NCI-H748 treated with DMSO at 0.1 percent for 48 hours (cell line): Measurements from ENCODE around the gene TTLL4.

Experiments used
- DNase-seq: peaks from one replicate; lab custom pipeline; 2025; lab: John Stamatoyannopoulos, UW

TTLL4 gene

DNA sequence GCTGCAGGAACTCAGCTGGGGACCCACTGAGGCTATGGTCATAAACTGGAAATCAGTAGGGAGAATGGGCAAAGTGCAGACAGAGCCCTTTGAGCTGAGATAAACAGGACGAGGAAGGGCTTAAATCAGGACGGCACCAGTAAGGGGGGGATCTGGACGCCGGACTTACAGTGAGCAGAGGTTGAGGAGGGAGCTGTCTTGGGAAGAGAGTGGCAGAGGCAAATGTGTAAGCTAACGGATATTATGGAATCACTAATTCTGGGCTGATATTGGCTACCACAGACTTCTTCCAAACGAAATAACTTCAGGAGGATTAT lies 71.9 kb downstream of the TTLL4 start:
- no peak for DNase-seq

DNA sequence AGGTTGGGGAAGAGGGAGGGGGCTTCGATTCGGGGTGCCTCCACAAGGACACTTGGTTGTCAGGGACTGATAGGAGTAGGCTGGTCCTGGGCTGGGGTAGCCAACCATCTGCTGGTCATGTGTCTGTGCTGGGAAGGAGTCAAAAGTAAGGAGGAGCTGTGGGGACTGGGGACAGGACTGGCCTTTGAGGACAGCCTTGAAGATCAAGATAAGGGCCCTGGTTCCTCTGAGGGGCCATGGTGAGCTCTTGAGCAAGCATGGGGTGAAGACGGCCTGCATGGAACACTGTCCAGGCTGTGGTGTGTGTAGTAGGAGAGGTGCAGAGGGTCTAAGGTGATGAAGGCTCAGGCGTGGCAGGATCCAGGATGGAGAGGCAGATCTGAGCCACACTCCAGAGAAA lies 73.1 kb downstream of the TTLL4 start:
- DNase-seq: no peak

GRCh38 chr2:218785103-218785502 lies 74.5 kb downstream of the TTLL4 start:
- no peak for DNase-seq

DNA sequence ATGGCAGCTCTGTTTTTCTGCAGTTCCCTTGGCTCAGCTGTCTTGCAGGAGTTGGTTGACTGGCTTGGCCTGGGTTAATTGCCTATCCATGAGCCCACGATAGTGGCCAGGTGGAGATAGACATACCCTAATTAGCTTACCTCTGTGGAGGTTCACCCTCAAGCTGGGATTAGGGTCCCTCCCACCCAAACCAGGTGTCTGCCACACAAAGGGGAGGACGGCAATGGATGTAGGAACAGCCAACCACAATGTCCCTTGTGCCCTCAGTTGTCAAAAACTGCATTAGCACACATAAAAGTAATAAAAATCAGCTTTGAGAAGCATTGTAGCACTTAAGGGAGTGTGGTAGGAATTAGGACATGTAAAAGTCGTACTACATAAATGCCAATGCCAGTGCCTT lies 75.5 kb downstream of the TTLL4 start:
- no peak for DNase-seq

DNA sequence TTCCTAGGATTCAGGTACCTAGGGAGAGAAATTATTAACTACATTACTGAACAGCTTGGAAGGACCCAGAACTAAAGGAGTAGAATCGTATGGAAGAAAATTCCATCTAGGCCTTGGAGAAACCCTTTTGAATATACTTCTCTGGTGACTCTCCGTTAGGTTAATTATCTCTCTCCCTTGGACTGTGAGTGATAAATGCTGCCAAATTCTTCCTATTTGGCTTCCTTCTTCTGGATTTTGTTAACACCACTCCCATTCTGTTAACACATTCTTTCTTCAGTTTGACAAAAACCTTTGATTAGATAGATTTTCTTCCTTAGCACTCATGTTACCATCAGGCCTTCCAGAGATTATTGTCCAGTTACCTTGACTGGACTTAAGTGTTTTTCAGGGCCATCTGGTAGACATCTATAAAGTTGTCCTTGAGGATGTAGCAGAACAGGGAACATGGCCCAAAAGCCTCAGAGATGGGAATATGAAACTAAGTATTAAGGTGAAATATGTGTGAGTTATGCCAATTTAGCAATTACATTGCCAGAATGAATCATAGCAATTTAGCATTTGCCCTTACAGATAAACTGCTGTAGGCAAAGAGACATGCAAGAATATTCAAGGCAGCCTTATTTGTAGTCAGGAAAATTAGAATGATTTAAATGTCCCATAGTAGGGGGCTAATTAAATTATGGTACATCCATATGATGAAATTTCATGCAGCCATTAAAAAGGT lies 78.1 kb downstream of the TTLL4 start:
- DNase-seq: no peak

DNA sequence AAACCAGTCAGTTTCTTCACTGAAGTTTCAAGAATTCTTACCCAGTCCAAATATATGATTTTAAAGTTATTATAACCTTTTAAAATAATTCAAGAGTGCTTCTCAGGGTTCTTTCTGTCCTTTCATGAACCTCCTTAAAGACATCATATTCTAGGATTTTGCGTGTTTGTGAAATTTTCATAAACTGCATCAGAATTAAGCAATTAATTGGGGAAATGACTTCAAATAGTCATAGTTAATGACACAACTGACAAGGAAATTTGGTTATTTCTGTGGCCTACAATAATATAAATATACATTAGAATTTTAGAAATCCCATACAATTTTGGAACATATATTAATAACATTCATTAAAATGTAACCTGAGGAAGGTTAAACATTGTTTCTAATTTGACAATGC lies 81.8 kb downstream of the TTLL4 start:
- DNase-seq: no peak

DNA sequence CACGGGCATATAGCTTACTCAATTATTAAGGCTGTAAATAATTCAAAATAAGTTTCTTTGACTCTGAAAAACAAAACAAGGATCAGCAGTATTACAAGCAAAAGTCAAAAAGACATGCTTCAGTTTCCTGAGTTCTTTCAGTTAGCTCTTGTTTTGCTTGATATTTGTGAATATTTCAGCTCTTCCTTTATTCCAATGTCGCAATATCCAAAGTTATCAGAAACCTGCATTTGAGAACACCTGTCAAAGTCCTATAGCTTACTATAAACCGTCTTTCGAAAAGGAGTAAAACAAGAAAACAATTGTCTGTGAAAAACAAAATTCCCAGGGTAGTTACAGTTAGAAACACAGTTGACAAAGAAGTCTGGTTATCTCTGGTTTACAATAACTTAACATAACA lies 86.1 kb downstream of the TTLL4 start:
- no peak for DNase-seq

GRCh38 chr2:218798767-218799504 lies 88.3 kb downstream of the TTLL4 start:
- DNase-seq: no peak

- DNase-seq: no peak
Observed at GRCh38 chr2:218799990-218800389, 89.4 kb downstream of the TTLL4 start.

DNA sequence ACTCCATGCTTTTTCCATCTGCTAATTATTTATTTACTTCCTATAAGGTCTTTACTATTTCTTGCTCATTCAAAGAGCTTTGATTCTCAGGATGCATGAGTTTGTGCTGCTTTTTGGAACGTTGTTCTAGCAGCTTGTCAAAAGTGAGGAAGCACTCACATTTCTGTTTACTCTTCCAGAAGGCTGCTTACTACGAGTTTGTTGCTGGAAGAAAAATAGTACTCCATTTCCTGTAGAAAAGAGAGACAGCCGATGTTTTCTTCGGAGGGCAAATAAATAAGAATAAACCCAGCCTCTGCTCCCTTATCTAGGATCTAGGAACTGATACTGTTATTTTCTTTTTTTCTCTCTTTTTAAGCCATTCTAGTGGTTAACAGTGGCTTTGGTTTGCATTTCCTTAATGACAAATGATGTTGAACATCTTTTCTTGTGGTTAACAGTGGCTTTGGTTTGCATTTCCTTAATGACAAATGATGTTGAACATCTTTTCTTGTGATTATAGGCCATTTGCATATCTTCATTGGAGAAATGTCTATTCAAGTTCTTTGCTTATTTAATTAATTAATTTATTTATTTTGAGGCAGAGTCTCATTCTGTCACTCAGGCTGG lies 91.9 kb downstream of the TTLL4 start:
- DNase-seq: no peak

DNA sequence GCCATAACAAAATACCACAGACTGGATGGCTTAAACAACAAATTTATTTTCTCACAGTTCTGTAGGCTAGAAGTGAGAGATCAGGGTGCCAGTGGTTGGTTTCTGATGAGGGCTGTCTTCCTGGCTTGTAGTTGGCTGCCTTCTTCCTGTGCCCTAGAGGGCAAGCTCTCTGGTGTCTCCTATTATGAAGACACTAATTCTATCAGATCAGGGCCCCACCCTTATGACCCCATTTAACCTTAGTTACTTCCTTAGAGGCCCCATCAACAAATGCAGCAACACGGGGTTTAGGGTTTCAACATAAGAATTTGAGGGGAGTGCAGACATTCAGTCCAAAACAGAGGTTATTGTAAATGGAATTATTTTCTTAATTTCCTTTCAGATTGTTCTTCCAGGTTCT lies 94.2 kb downstream of the TTLL4 start:
- DNase-seq: no peak
